Activated CD8-positive, alpha-beta T cell treated with anti-CD3 and anti-CD28 coated beads for 36 hours (primary cell): ENCODE results near the gene TRIM29. TPM values are rescaled to one million over a fixed set of nuclear protein-coding genes. Genes with fewer than 3 reads are reported as not detected.

Experiments
- ATAC-seq: fragments of 200-7000 bp; cut with Tn5 transposase; one replicate; pipeline ENCODE4 v1.10.0; 2021; ENCODE audit warnings: mild to moderate bottlenecking, moderate library complexity
- CTCF ChIA-PET: fragments of 350-600 bp; sonication (Branson Sonifier 250); formaldehyde crosslinking; loops from one replicate; lab custom pipeline; 2021; ENCODE audit warnings: antibody characterized with exemption; lab: Charles Lee
- POLR2A ChIA-PET: fragments of 350-600 bp; sonication (Branson Sonifier 250); formaldehyde crosslinking; loops from one replicate; lab custom pipeline; 2021; ENCODE audit warnings: antibody characterized with exemption; lab: Charles Lee
- DNase-seq: peaks from one replicate; pipeline ENCODE4 v3.0.0-alpha.2; 2020
- H3K27ac Mint-ChIP-seq: one replicate; pipeline ENCODE4 v1.8.0; 2021; ENCODE audit warnings: mild to moderate bottlenecking, mixed read lengths
- H3K27me3 Mint-ChIP-seq: one replicate; pipeline ENCODE4 v1.8.0; 2021; ENCODE audit warnings: mixed read lengths
- H3K36me3 Mint-ChIP-seq: one replicate; pipeline ENCODE4 v1.8.0; 2021; ENCODE audit warnings: low read depth, mixed read lengths
- H3K4me1 Mint-ChIP-seq: one replicate; pipeline ENCODE4 v1.8.0; 2021; ENCODE audit warnings: low read depth, mixed read lengths
- H3K4me3 Mint-ChIP-seq: one replicate; pipeline ENCODE4 v1.8.0; 2021; ENCODE audit warnings: mild to moderate bottlenecking, moderate library complexity, mixed read lengths
- H3K9me3 Mint-ChIP-seq: one replicate; pipeline ENCODE4 v1.8.0; 2021; ENCODE audit warnings: mixed read lengths
- intact Hi-C: fragments of 100-400 bp; cut with micrococcal nuclease; formaldehyde crosslinking; loops from one replicate; pipeline ENCODE4 v1.10.0; 2022
- total RNA-seq, 2 experiments: library from RNA; stranded (reverse); gene quantifications; one replicate each; pipeline ENCODE4 v1.2.3, GENCODE V29; 2021
- TF ChIP-seq, protein P1 (sequence below): fragments of 200-600 bp; IDR thresholded peaks from one replicate; pipeline ENCODE4 v1.8.0; 2022; ENCODE audit warnings: antibody characterized with exemption, mild to moderate bottlenecking

The TRIM29 gene
- total RNA-seq, 2 experiments from 2014 or later: not detected

DNA sequence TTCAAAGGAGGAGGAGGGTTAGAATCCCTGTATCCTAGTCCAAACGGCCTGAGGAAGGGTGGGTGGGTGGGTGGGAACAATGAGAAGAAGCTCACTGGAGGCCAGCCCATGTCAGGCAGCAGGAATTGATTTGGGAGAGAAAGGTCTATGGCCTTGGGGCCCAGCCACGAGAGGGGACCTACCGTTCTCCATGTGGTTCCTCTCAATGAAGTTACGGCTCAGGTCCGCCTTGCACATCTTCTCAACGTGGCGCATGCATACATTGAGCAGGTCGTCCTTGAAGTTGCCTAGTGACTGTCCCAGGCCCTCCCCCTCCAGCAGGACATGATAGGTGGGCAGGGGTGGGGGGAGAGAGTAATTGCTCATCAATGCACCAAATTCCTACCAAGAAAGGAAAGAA lies 12.4 kb downstream of the TRIM29 start:
- intact Hi-C loops: no loop called here
- CTCF ChIA-PET: interaction anchor here (0.9 kb wide), 1 partner anchor 11 kb away, joined by 3 read pairs; no protein-coding TSS in a partner anchor
- no peak overlapping the region for H3K27ac Mint-ChIP-seq

DNA sequence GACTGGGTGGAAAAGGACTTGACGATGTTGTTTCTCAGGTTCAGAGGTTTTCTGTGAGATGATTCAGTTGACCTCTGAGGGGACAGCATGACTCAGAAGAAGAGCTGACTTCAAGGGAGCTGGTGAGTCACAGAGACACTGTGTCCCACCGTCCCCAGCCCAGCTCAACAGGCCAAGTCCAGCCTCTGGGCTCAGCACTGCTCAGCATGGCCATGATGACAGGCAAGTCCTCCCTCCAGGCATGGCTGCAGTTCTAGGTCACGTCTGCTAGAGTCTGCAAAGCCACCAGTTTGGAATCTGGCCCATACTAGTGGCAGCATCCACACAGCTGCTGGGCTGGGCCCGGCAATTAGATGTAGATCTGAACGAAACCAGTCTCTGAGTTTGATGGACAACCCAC lies 12.9 kb downstream of the TRIM29 start:
- DNase-seq (no peak), ATAC-seq (no peak)
- no peaks in the 10 kb centered on the region for H3K9me3 Mint-ChIP-seq
- TF ChIP-seq, protein P1, sequence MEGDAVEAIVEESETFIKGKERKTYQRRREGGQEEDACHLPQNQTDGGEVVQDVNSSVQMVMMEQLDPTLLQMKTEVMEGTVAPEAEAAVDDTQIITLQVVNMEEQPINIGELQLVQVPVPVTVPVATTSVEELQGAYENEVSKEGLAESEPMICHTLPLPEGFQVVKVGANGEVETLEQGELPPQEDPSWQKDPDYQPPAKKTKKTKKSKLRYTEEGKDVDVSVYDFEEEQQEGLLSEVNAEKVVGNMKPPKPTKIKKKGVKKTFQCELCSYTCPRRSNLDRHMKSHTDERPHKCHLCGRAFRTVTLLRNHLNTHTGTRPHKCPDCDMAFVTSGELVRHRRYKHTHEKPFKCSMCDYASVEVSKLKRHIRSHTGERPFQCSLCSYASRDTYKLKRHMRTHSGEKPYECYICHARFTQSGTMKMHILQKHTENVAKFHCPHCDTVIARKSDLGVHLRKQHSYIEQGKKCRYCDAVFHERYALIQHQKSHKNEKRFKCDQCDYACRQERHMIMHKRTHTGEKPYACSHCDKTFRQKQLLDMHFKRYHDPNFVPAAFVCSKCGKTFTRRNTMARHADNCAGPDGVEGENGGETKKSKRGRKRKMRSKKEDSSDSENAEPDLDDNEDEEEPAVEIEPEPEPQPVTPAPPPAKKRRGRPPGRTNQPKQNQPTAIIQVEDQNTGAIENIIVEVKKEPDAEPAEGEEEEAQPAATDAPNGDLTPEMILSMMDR: no peak
- no peak overlapping the region for H3K4me3 Mint-ChIP-seq
- intact Hi-C loops: no loop called here
- H3K4me1 Mint-ChIP-seq: no peaks in the 10 kb centered on the region
- no peaks in the 10 kb centered on the region for H3K36me3 Mint-ChIP-seq
- ChIA-PET CTCF (no interaction called here), POLR2A (no interaction called here)
- no peak overlapping the region for H3K27ac Mint-ChIP-seq
- peaks cover 3% of the 10 kb centered on the region for H3K27me3 Mint-ChIP-seq

More for the DNA sequence above, 12.4 kb downstream of the TRIM29 start:
- TF ChIP-seq, protein P1: no peak
- H3K9me3 Mint-ChIP-seq: no peaks in the 10 kb centered on the region
- ATAC-seq: no peak
- POLR2A ChIA-PET: no interaction called here
- no peaks in the 10 kb centered on the region for H3K4me1 Mint-ChIP-seq
- peaks cover 3% of the 10 kb centered on the region for H3K27me3 Mint-ChIP-seq
- no peaks in the 10 kb centered on the region for H3K36me3 Mint-ChIP-seq
- no peak for DNase-seq
- H3K4me3 Mint-ChIP-seq: no peak overlapping the region

DNA sequence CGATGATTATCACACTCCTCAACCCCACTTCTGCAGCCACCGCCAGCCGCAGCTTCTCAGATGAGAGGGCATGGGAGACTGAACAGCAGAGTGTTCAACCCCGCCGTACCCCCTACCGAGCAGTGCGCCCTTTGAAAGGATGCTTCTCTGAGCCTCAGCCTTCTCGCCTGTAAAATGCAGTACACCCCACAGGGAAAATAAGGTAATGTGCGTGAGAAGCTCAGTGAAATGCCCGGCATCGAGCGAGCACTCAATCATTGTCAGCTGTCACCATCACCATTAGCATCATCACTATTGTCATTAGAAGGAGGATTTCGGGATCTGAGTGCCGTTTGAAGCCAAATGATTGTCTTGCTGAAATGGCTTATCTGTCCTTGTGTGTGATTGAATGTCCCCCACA lies 13.6 kb downstream of the TRIM29 start:
- no peak overlapping the region for H3K27ac Mint-ChIP-seq
- no peak overlapping the region for H3K4me3 Mint-ChIP-seq
- no peaks in the 10 kb centered on the region for H3K4me1 Mint-ChIP-seq
- DNase-seq: no peak
- no peaks in the 10 kb centered on the region for H3K36me3 Mint-ChIP-seq
- H3K9me3 Mint-ChIP-seq: no peaks in the 10 kb centered on the region
- ChIA-PET CTCF (no interaction called here), POLR2A (no interaction called here)
- TF ChIP-seq, protein P1: no peak
- intact Hi-C loops: no loop called here
- no peak for ATAC-seq
- H3K27me3 Mint-ChIP-seq: peaks cover 3% of the 10 kb centered on the region

- no peak for ATAC-seq
- DNase-seq: no peak
- H3K27me3 Mint-ChIP-seq: peaks cover 3% of the 10 kb centered on the region
These were observed 14.0 kb downstream of the TRIM29 start for GRCh38 chr11:120123946-120124345.

GRCh38 chr11:120122924-120123683 lies 14.8 kb downstream of the TRIM29 start:
- H3K4me3 Mint-ChIP-seq: no peak overlapping the region
- H3K36me3 Mint-ChIP-seq: no peaks in the 10 kb centered on the region
- TF ChIP-seq, protein P1: no peak
- H3K4me1 Mint-ChIP-seq: no peaks in the 10 kb centered on the region
- no peaks in the 10 kb centered on the region for H3K9me3 Mint-ChIP-seq
- intact Hi-C loops: no loop called here
- DNase-seq: no peak
- POLR2A ChIA-PET: no interaction called here
- peaks cover 3% of the 10 kb centered on the region for H3K27me3 Mint-ChIP-seq
- CTCF ChIA-PET: interaction anchor here (2.8 kb wide), 1 partner anchor 15 kb away, joined by 12 read pairs; no protein-coding TSS in a partner anchor
- no peak for ATAC-seq
- H3K27ac Mint-ChIP-seq: no peak overlapping the region

More at GRCh38 chr11:120123946-120124345, 14.0 kb downstream of the TRIM29 start:
- intact Hi-C loops: no loop called here
- Mint-ChIP-seq H3K27ac (no peak overlapping the region), H3K4me3 (no peak overlapping the region), H3K36me3 (no peaks in the 10 kb centered on the region), H3K9me3 (no peaks in the 10 kb centered on the region), H3K4me1 (no peaks in the 10 kb centered on the region)
- TF ChIP-seq, protein P1: no peak
- ChIA-PET CTCF (no interaction called here), POLR2A (no interaction called here)
